GM23248 (cell line): Measurements from ENCODE around the gene SHQ1. TPM values are rescaled to one million over a fixed set of nuclear protein-coding genes. Genes with fewer than 3 reads are reported as not detected.
"Not testable (repeated sequence)": the region's sequence is repeated elsewhere in the genome, so short reads cannot be mapped to it uniquely, and the experiment has no call there.

Source experiments
- DNase-seq: peaks from one replicate; pipeline ENCODE4 v3.0.0-alpha.2; 2015
- H2AFZ ChIP-seq: fragments of 200-600 bp; sonication (generic); 2 replicates; pipeline ENCODE4 v1.6.1; 2016; ENCODE audit warnings: antibody characterized with exemption
- H3F3A ChIP-seq: fragments of 200-600 bp; sonication (generic); 2 replicates; pipeline ENCODE4 v1.6.1; 2016; ENCODE audit warnings: mild to moderate bottlenecking, antibody characterized with exemption, mixed run types; ENCODE audit not compliant: insufficient read depth
- H3K27ac ChIP-seq: fragments of 200-600 bp; sonication (generic); 2 replicates; pipeline ENCODE4 v1.5.1; 2016; ENCODE audit warnings: mild to moderate bottlenecking
- H3K27me3 ChIP-seq: fragments of 200-600 bp; sonication (generic); replicated peaks from 2 replicates; pipeline ENCODE4 v1.6.1; 2016; ENCODE audit warnings: mild to moderate bottlenecking; ENCODE audit not compliant: insufficient read depth
- H3K36me3 ChIP-seq: fragments of 200-600 bp; sonication (generic); 2 replicates; pipeline ENCODE4 v1.6.1; 2016; ENCODE audit warnings: low read depth, mild to moderate bottlenecking
- H3K4me1 ChIP-seq: fragments of 200-600 bp; sonication (generic); 2 replicates; pipeline ENCODE4 v1.6.1; 2016; ENCODE audit warnings: mild to moderate bottlenecking; ENCODE audit not compliant: insufficient read depth
- H3K4me2 ChIP-seq: fragments of 200-600 bp; sonication (generic); one replicate; pipeline ENCODE4 v1.6.1; 2016; ENCODE audit warnings: mild to moderate bottlenecking; ENCODE audit not compliant: unreplicated experiment
- H3K4me3 ChIP-seq: fragments of 200-600 bp; sonication (generic); 2 replicates; pipeline ENCODE4 v1.5.1; 2016; ENCODE audit warnings: mild to moderate bottlenecking
- H3K79me2 ChIP-seq: fragments of 200-600 bp; sonication (generic); 2 replicates; pipeline ENCODE4 v1.6.1; 2016; ENCODE audit warnings: mild to moderate bottlenecking; ENCODE audit not compliant: insufficient read depth
- H3K9ac ChIP-seq: fragments of 200-600 bp; sonication (generic); 2 replicates; pipeline ENCODE4 v1.6.1; 2016; ENCODE audit warnings: mild to moderate bottlenecking
- H3K9me2 ChIP-seq: fragments of 200-600 bp; sonication (generic); 2 replicates; pipeline ENCODE4 v1.6.1; 2016; ENCODE audit warnings: mixed run types, mild to moderate bottlenecking, moderate library complexity; ENCODE audit not compliant: insufficient read depth
- H3K9me3 ChIP-seq: fragments of 200-600 bp; sonication (generic); one replicate; pipeline ENCODE4 v1.6.1; 2017; ENCODE audit warnings: low read depth
- H4K20me1 ChIP-seq: fragments of 200-600 bp; sonication (generic); 2 replicates; pipeline ENCODE4 v1.6.0; 2016; ENCODE audit not compliant: insufficient read depth
- EZH2 ChIP-seq: fragments of 200-600 bp; sonication (generic); IDR thresholded peaks from 2 replicates; pipeline ENCODE4 v1.6.1; 2018; ENCODE audit warnings: antibody characterized with exemption, mild to moderate bottlenecking; ENCODE audit not compliant: insufficient read depth, poor library complexity, severe bottlenecking
- EZH2phosphoT487 ChIP-seq: fragments of 200-600 bp; sonication (generic); IDR thresholded peaks from 2 replicates; pipeline ENCODE4 v1.6.1; 2018; ENCODE audit warnings: antibody characterized with exemption, moderate library complexity, mild to moderate bottlenecking, low read depth; ENCODE audit not compliant: insufficient read depth
- whole genome bisulfite sequencing, 2 experiments: methylation state at CpG; one replicate each; pipeline ENCODE4 v1.1.6; 2015 to 2017; ENCODE audit warnings: low lambda C conversion rate in 2 of 2, low coverage in 1 of 2; ENCODE audit errors: missing lambda C conversion rate in 2 of 2; 5-methylcytosine and 5-hydroxymethylcytosine counted together
- in situ Hi-C: fragments of 300-500 bp; cut with MboI; formaldehyde crosslinking; loops from 2 replicates; pipeline ENCODE4 v1.15.0; 2020
- polyA plus RNA-seq: library from polyadenylated mRNA; unstranded; fragments of >200 nt; fragmentation: Nextera tagmentation; extraction: Ambion mirVana; gene quantifications from 2 replicates; pipeline ENCODE4 v1.2.1, GENCODE V29; 2016
- total RNA-seq: library from RNA; depleted of rRNA; stranded (reverse); fragments of >200 nt; shearing (Covaris generic); gene quantifications from 2 replicates; pipeline ENCODE4 v1.2.3, GENCODE V29; 2014

SHQ1 gene
- total and polyA plus RNA-seq, 2 experiments from 2014 or later = 23.3 to 24.0 TPM

DNA sequence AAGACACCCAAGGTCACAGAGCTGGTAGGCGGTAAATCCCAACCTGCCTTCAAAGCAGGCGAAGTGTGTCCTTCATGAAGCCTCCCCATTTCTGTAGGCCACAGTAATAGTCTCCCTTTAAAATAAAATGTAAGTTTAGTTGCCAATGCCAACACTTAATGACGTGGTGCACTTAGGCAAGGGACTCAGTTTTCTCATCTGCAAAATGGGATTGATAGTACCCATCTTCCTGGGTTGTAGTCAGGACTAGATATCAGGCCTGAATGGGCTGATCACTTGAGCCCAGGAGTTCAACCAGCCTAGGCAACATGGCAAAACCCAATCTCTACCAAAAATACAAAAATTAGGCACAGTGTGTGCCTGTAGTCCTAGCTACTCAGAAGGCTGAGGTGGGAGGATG lies 114.6 kb downstream of the SHQ1 start:
- Histone ChIP-seq H4K20me1 (no peaks in the 10 kb centered on the region), H3K4me2 (no peak overlapping the region), H3K27ac (no peak overlapping the region), H3K9ac (no peak overlapping the region), H3K9me3 (no peaks in the 10 kb centered on the region), H3K36me3 (no peaks in the 10 kb centered on the region), H3K79me2 (no peaks in the 10 kb centered on the region), H3F3A (no peaks in the 10 kb centered on the region), H3K27me3 (no peaks in the 10 kb centered on the region), H3K9me2 (no peaks in the 10 kb centered on the region), H3K4me3 (no peak overlapping the region), H2AFZ (no peak overlapping the region), H3K4me1 (no peaks in the 10 kb centered on the region)
- DNase-seq = no peak
- WGBS, 2 experiments = 49 to 50% methylated on average over 3 of the region's 3 CpGs
- TF ChIP-seq EZH2phosphoT487 (no peak), EZH2 (no peak)
- in situ Hi-C loops = no loop called here

DNA sequence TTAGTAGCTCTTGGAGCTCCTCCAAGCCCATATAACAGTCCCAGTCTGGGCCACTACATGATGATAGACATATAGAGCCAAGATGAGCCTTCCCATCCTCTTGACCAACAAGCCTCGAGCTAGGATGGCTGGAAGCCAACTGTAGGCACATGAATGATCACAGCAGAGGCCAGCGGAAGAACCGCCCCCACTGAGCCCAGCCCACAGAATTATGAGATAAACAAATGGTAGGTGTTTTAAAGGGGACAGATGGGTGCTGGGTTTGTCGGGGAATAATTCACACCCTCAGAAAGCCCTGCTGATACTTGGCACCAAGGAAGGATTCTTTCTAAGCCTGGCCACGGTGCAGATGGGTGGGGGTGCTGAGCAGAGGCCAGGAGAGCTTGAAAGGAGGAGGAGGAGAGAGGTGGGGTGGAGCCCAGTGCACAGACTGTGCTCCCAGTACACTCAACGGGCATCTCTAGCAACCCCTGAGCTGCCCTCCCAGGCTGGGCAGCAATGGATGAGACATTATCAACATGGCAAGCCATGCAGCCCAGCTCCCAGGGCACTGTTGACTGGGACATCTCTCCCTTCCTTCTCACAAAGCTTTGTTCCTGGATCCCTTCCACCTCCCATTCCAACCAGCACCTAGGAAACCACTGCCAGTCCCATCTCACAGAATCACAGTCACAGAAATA lies 115.4 kb downstream of the SHQ1 start:
- H3K4me2 ChIP-seq, H3K4me3 ChIP-seq, in situ Hi-C loops, H3K4me1 ChIP-seq, H3F3A ChIP-seq, H3K79me2 ChIP-seq, H3K27ac ChIP-seq, H3K27me3 ChIP-seq, H2AFZ ChIP-seq, H4K20me1 ChIP-seq, H3K9me3 ChIP-seq, H3K9me2 ChIP-seq, DNase-seq, H3K9ac ChIP-seq, H3K36me3 ChIP-seq: not testable (repeated sequence)
- WGBS, 2 experiments = 49 to 55% methylated on average over 5 to 6 of the region's 6 CpGs

DNA sequence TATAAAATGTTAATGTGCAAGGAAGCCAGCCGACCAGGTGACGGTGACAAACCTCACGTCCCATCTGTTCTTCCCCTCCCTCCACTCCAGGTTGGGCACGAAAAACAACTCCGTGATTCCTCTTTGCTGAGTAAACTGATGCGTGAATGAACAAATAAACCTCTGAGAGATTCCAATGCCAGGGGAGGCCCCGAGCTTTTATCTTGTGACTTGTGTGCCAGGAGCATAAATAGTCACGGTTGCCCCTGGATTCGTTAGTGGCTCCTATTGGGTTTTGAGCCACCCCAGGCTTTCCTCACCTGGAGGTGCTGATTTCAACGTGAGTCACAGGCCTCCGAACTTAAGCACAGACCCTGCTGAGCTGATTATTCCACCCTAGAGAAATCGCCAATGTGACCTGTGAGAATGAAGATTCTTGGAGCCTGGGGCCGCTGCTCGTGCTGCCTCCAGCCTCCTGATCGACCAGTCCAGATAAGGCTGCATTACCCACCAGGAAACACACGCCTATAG lies 119.2 kb downstream of the SHQ1 start:
- Histone ChIP-seq H3K4me1 (no peaks in the 10 kb centered on the region), H3F3A (no peaks in the 10 kb centered on the region), H3K4me3 (no peak overlapping the region), H3K27me3 (no peaks in the 10 kb centered on the region), H3K79me2 (no peaks in the 10 kb centered on the region), H4K20me1 (no peaks in the 10 kb centered on the region), H3K36me3 (no peaks in the 10 kb centered on the region), H3K9me3 (no peaks in the 10 kb centered on the region), H3K4me2 (no peak overlapping the region), H3K9me2 (no peaks in the 10 kb centered on the region), H2AFZ (no peak overlapping the region), H3K9ac (no peak overlapping the region), H3K27ac (no peak overlapping the region)
- in situ Hi-C loops = no loop called here
- WGBS, 2 experiments = 76 to 79% methylated on average over 16 of the region's 16 CpGs
- no peak for TF ChIP-seq EZH2
- no peak for TF ChIP-seq EZH2phosphoT487
- no peak for DNase-seq

DNA sequence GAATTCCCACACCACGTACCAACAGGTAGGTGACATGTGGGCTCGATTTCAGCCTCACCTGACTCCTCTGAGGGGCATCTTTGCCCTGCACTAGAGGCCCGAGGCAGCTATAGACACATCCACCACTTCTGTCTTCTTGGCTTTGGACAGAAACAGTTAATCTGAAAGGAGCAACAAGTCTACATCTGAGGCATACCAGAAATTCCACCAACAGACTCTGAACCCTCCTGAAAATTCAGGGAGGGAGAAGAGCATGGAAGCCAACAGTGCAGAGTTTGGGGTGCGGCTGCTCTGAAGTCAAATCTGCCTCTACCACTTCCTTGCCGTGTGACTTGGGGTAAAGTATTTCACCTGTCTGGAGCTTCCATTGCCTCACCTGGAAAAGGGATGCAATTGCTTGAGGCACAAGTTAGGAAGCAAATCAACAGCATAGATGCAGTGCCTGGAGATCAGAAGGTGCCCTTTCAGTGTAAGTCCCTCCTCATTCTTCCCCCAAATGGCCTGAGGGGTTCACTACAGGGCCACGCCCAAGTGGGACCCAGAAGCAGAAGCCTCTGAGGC lies 119.8 kb downstream of the SHQ1 start:
- Histone ChIP-seq H2AFZ (no peak overlapping the region), H3K36me3 (no peaks in the 10 kb centered on the region), H4K20me1 (no peaks in the 10 kb centered on the region), H3K79me2 (no peaks in the 10 kb centered on the region), H3K9ac (no peak overlapping the region), H3K4me2 (no peak overlapping the region), H3K27me3 (no peaks in the 10 kb centered on the region), H3K4me3 (no peak overlapping the region), H3K4me1 (no peaks in the 10 kb centered on the region; the same call in 1 of the 2 replicates), H3K27ac (no peak overlapping the region), H3F3A (no peaks in the 10 kb centered on the region), H3K9me3 (no peaks in the 10 kb centered on the region), H3K9me2 (no peaks in the 10 kb centered on the region)
- no peak for DNase-seq
- in situ Hi-C loops = no loop called here
- TF ChIP-seq EZH2phosphoT487 (no peak), EZH2 (no peak)
- WGBS, 2 experiments = 65 to 66% methylated on average over 6 of the region's 6 CpGs
